ENCODE measurements around the gene OPRL1. TPM values are rescaled to one million over a fixed set of nuclear protein-coding genes. Genes with fewer than 3 reads are reported as not detected.

The OPRL1 gene
- total and polyA plus RNA-seq, 2 of the 8 experiments (the other 6 are each of a cell fraction or from before 2014, with no cell fraction given) = 0.63 to 0.98 TPM

DNA sequence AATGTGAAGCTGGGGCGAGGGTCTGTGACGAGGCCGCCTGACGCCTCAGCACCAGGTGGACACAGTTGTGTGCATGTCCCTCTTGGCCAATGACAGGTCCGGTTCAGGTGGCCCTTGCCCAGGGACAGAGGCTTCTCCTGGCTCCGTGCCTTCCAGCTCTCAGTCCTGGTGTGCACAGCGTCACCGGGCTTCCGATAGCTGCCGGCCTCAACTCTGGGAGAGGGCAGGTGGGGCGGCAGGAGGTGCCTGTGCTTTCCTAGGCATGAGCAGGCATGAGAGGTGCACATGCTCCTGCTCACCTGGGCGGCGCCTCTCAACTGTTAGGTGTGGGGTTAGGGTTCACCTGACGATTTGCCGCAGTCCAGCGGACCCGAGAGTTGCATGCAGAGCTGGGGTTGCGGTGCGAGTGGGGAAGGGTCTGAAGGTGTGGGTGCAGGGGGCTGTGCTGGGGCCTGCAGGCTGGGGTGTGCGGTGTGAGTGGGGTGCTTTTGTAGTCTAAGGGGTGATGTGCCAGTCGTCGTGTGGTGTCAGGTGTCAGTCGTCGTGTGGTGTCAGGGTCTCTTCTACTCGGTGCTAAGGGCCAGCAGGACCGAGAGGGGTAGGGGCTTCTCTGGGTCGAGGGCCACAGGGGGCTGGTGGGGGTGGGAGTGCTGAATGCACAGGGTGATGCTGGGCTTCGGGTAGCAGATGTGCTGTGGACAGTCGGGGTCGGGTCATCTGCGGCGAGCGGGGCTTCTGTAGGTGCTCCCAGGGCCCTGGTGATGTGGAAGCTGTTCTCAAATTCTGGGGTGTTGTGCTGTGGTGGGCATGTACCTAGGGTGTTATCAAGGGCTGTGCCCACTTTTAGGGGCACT, 26.7 kb upstream of the OPRL1 start:
- Histone ChIP-seq H3K18ac (ENCODE audit: extremely low read depth, low read length) (no peak overlapping the region; the same call in 1 of the 2 replicates), H3K9me3 (ENCODE audit: insufficient read depth in 2 of 2, low read depth in 1 of 2, low read length in 1 of 2) (no peaks in the 10 kb centered on the region), H2BK12ac (ENCODE audit: low read depth, low read length) (peak overlapping the region; percentile 60; the same call in 1 of the 2 replicates), H2BK5ac (ENCODE audit: low read depth, low read length) (peak overlapping the region; percentile 60; the same call in 1 of the 2 replicates), H3K23ac (ENCODE audit: insufficient read length) (no peak overlapping the region), H3K14ac (ENCODE audit: insufficient read length) (no peak overlapping the region), H4K8ac (ENCODE audit: extremely low read depth, insufficient read depth, low read length) (no peak overlapping the region), H2AFZ (ENCODE audit: low read length) (no peak overlapping the region), H3K4me1 (replicated peaks in 1 of 4; ENCODE audit: control insufficient read depth in 3 of 4, insufficient read depth in 4 of 4, low read length in 3 of 4) (peaks cover 0 to 28% (median 15%) of the 10 kb centered on the region in 4 experiments; a peak in 6 of 7 replicates), H3K23me2 (ENCODE audit: low read depth, low read length) (peaks cover 2% of the 10 kb centered on the region; the same call in 1 of the 2 replicates), H3K27ac (ENCODE audit: low read depth, low read length) (no peak overlapping the region), H3K56ac (replicated peaks; ENCODE audit: insufficient read length, low read depth, low read length) (no peak overlapping the region), H2BK20ac (ENCODE audit: low read length) (peak overlapping the region; percentile 90; the same call in 1 of the 2 replicates), H2BK15ac (ENCODE audit: low read length) (peak overlapping the region; percentile 81; the same call in 1 of the 2 replicates), H3K27me3 (replicated peaks in 1 of 4; ENCODE audit: control insufficient read depth in 3 of 4, extremely low read depth in 1 of 4, insufficient read depth in 3 of 4, low read length in 3 of 4) (peaks cover 23 to 39% (median 30%) of the 10 kb centered on the region in 4 experiments), H3K4me2 (ENCODE audit: insufficient read depth in 1 of 2, low read depth in 2 of 2, low read length in 2 of 2) (no peak overlapping the region), H3K9ac (replicated peaks in 1 of 4; ENCODE audit: extremely low read depth in 1 of 4, low read depth in 3 of 4, low read length in 3 of 4) (no peak overlapping the region), H3K4ac (replicated peaks; ENCODE audit: insufficient read length, low read depth, low read length) (peak overlapping the region; percentile 53), H3K79me2 (ENCODE audit: control insufficient read depth in 1 of 2, insufficient read depth in 2 of 2, low read length in 2 of 2) (no peaks in the 10 kb centered on the region), H2AK5ac (ENCODE audit: low read depth, low read length) (peak overlapping the region; percentile 85), H4K91ac (replicated peaks; ENCODE audit: insufficient read length, low read length) (no peak overlapping the region), H3K79me1 (ENCODE audit: low read depth, low read length) (no peaks in the 10 kb centered on the region), H2BK120ac (replicated peaks; ENCODE audit: low read depth, low read length) (no peak overlapping the region), H4K20me1 (replicated peaks in 1 of 2; ENCODE audit: control insufficient read depth in 1 of 2, insufficient read depth in 2 of 2, low read length in 2 of 2) (no peaks in the 10 kb centered on the region), H4K5ac (ENCODE audit: insufficient read length, low read depth, low read length) (no peak overlapping the region), H3K36me3 (ENCODE audit: control insufficient read depth in 2 of 4, insufficient read depth in 4 of 4, low read length in 3 of 4) (peaks cover 0 to 5% (median 0%) of the 10 kb centered on the region in 4 experiments; a peak in 1 of 8 replicates), H3K4me3 (ENCODE audit: extremely low read depth in 1 of 4, insufficient read depth in 2 of 4, low read depth in 3 of 4, low read length in 4 of 4) (no peak overlapping the region)
- TF ChIP-seq, protein P1, sequence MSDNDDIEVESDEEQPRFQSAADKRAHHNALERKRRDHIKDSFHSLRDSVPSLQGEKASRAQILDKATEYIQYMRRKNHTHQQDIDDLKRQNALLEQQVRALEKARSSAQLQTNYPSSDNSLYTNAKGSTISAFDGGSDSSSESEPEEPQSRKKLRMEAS (IDR thresholded peaks at IDR 0.05) = peak; percentile 25; the same call in 1 of the 2 replicates
- TF ChIP-seq, protein P2, sequence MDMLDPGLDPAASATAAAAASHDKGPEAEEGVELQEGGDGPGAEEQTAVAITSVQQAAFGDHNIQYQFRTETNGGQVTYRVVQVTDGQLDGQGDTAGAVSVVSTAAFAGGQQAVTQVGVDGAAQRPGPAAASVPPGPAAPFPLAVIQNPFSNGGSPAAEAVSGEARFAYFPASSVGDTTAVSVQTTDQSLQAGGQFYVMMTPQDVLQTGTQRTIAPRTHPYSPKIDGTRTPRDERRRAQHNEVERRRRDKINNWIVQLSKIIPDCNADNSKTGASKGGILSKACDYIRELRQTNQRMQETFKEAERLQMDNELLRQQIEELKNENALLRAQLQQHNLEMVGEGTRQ (IDR thresholded peaks at IDR 0.05; ENCODE audit: low read length) = no peak
- ChIA-PET POLR2A (ENCODE audit: partially characterized antibody) (interaction anchor here (0.6 to 3.7 kb wide), 8 partner anchors 9 to 198 kb away, joined by 3 to 24 read pairs (median 4); partner anchors contain the start of gene TCEA2), CTCF (ENCODE audit: partially characterized antibody) (interaction anchor here (0.7 to 15.0 kb wide), 14 partner anchors 10 to 170 kb away, joined by 3 to 139 read pairs (median 4); partner anchors contain the start of genes LKAAEAR1, OPRL1, PRPF6 and RGS19)
- 89% methylated on average over 33 of the region's 33 CpGs; no CpG with 5 or more reads in 1 of the 2 experiments for WGBS, 2 experiments (ENCODE audit: extremely low coverage in 1 of 2, insufficient coverage in 1 of 2, insufficient read length in 1 of 2, insufficient replicate concordance in 2 of 2, low coverage in 1 of 2, low lambda C conversion rate in 2 of 2, missing lambda C conversion rate in 1 of 2)
- DNase-seq (ENCODE audit: low read depth in 1 of 2, low spot score in 2 of 2) (no peak), FAIRE-seq (no peak)
